Coronary artery (tissue), 2 donors: ENCODE results near the gene SUN1.
"Not testable (repeated sequence)": the region's sequence is repeated elsewhere in the genome, so short reads cannot be mapped to it uniquely, and the experiment has no call there.

Experiments used
- DNase-seq: peaks from one replicate; pipeline ENCODE4 v3.0.0-alpha.2; 2017; ENCODE audit warnings: low spot score
- H3K27ac ChIP-seq, 2 donors: fragments of 200-600 bp; sonication (generic); one replicate each; pipeline ENCODE4 v1.5.1; 2016 to 2019
- H3K4me3 ChIP-seq: fragments of 200-600 bp; sonication (generic); 2 replicates; pipeline ENCODE4 v1.5.1; 2016; ENCODE audit warnings: mild to moderate bottlenecking, moderate library complexity
- TF ChIP-seq, protein P1 (sequence below): fragments of 200-600 bp; sonication (generic); IDR thresholded peaks from one replicate; pipeline ENCODE4 v1.5.1; 2019; ENCODE audit warnings: antibody characterized with exemption

The SUN1 gene

GRCh38 chr7:907158-907980 lies 75.1 kb downstream of the SUN1 start:
- DNase-seq = no peak
- Histone ChIP-seq H3K4me3 (no peak overlapping the region), H3K27ac (peak overlapping the region in 1 of 2 donors; percentile 15)
- TF ChIP-seq, protein P1, sequence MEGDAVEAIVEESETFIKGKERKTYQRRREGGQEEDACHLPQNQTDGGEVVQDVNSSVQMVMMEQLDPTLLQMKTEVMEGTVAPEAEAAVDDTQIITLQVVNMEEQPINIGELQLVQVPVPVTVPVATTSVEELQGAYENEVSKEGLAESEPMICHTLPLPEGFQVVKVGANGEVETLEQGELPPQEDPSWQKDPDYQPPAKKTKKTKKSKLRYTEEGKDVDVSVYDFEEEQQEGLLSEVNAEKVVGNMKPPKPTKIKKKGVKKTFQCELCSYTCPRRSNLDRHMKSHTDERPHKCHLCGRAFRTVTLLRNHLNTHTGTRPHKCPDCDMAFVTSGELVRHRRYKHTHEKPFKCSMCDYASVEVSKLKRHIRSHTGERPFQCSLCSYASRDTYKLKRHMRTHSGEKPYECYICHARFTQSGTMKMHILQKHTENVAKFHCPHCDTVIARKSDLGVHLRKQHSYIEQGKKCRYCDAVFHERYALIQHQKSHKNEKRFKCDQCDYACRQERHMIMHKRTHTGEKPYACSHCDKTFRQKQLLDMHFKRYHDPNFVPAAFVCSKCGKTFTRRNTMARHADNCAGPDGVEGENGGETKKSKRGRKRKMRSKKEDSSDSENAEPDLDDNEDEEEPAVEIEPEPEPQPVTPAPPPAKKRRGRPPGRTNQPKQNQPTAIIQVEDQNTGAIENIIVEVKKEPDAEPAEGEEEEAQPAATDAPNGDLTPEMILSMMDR = no peak

- Histone ChIP-seq H3K27ac (peak overlapping the region in 1 of 2 donors; percentile 3), H3K4me3 (no peak overlapping the region)
- TF ChIP-seq, protein P1 = no peak
- no peak for DNase-seq
Measured at GRCh38 chr7:908159-908581, 75.9 kb downstream of the SUN1 start.

DNA sequence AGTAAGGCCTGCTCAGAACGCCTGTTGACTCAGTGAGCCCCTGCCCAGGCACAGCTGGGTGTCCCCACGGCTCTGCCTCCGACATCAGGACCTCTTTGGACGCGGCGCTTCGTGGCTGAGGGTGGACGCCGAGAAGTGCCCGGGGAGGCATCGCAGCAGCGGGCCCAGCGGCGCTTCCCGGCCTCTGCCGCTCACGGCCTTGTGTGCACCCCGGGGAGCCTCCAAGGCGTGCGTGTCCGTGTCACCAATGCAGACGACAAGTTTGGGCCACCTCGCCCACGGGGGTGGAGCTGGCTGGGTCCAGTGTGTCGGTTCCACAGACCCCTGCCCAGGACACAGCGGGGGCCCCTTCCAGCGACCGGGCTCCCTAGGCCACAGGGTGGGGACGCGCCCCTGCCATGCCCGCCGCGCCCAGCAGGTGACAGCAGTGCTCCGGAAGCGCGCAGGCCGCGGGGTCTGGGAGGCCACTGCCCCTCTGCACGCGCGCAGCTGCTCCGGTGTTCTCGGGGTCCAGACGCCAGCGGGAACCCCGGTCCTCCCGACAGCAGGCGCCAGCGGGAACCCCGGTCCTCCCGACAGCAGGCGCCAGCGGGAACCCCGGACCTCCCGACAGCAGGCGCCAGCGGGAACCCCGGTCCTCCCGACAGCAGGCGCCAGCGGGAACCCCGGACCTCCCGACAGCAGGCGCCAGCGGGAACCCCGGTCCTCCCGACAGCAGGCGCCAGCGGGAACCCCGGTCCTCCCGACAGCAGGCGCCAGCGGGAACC lies 76.5 kb downstream of the SUN1 start:
- Histone ChIP-seq H3K27ac (peak overlapping the region in 1 of 2 donors; percentile 3), H3K4me3 (peak overlapping the region; percentile 57)
- TF ChIP-seq, protein P1 = peak; percentile 80
- not testable (repeated sequence) for DNase-seq

- peak overlapping the region; percentile 57 for H3K4me3 ChIP-seq
- H3K27ac ChIP-seq = peak overlapping the region in 1 of 2 donors; percentile 32
- DNase-seq = no peak
- TF ChIP-seq, protein P1 = no peak
Measured at GRCh38 chr7:909358-910329, 77.4 kb downstream of the SUN1 start.

DNA sequence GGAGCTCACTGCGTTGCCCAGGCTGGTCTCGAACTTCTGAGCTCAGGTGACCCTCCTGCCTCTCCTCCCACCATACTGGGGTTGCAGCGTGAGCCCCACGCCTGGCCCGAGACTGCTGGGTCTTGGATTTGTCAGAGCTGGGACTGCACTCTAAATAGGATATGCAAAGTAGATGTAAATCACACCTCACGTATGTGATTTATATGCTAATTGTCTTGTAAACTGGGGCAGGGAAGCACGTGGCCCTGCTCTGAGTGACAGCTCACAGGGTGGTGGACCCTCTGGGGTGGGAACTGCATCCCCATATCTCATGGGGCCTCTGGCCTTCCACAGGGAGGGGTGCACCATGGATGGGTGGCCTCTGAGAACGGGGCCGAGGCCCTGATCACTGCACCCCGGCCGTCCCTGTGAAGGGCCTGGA lies 78.2 kb downstream of the SUN1 start:
- no peak overlapping the region for H3K27ac ChIP-seq
- no peak overlapping the region for H3K4me3 ChIP-seq
- DNase-seq = no peak
- TF ChIP-seq, protein P1 = no peak

GRCh38 chr7:910931-911431 lies 78.7 kb downstream of the SUN1 start:
- TF ChIP-seq, protein P1 = no peak
- no peak for DNase-seq
- no peak overlapping the region for H3K4me3 ChIP-seq
- no peak overlapping the region for H3K27ac ChIP-seq
